GM12878 (cell line): ENCODE results near the gene MAFF. TPM values are rescaled to one million over a fixed set of nuclear protein-coding genes. Genes with fewer than 3 reads are reported as not detected.

ENCODE experiments used
- ATAC-seq: fragments of 200-7000 bp; cut with Tn5 transposase; 3 replicates; pipeline ENCODE4 v1.9.1; 2020; ENCODE audit warnings: mild to moderate bottlenecking, moderate library complexity
- BruUV-seq: library from RNA; stranded (reverse); fragments of 400-500 nt; replicated peaks from 2 replicates; lab custom pipeline; 2021; lab: Mats Ljungman, UMichigan
- CTCF ChIA-PET: fragments of 300-600 bp; sonication (Branson Sonifier 250); formaldehyde crosslinking; extraction: SDS; loops from one replicate; lab custom pipeline; 2021; ENCODE audit warnings: inconsistent platforms; lab: Yijun Ruan, JAX
- POLR2A ChIA-PET: fragments of 350-600 bp; formaldehyde crosslinking; extraction: SDS; loops from one replicate; lab custom pipeline; 2021; ENCODE audit warnings: inconsistent platforms; lab: Charles Lee
- RAD21 ChIA-PET: fragments of 300-600 bp; sonication (Branson Sonifier 250); formaldehyde crosslinking; loops from one replicate; lab custom pipeline; 2023; ENCODE audit warnings: antibody characterized with exemption; ENCODE audit not compliant: unreplicated experiment; lab: Charles Lee
- SMC1A ChIA-PET: fragments of 300-600 bp; sonication (Branson Sonifier 250); formaldehyde crosslinking; loops from one replicate; lab custom pipeline; 2023; ENCODE audit not compliant: unreplicated experiment, uncharacterized antibody; lab: Charles Lee
- DNase-seq: peaks from one replicate; pipeline ENCODE4 v3.0.0-alpha.2; 2011; ENCODE audit warnings: low read depth, low spot score
- FAIRE-seq: peaks from 3 replicates; lab custom pipeline; 2011; peaks lifted over from hg19 to GRCh38; lab: Jason Lieb, UNC
- H2AFZ ChIP-seq: 2 replicates; pipeline ENCODE4 v1.6.0; 2011; ENCODE audit warnings: low read depth, low read length, control low read depth; ENCODE audit not compliant: control insufficient read depth
- H3K27ac ChIP-seq: 2 replicates; pipeline ENCODE4 v1.5.1; 2011; ENCODE audit warnings: control low read depth; ENCODE audit not compliant: control insufficient read depth, insufficient read depth
- H3K27me3 ChIP-seq, 2 experiments: replicated peaks in 1 of 2; 2 replicates each; pipeline versions ENCODE4 v1.6.0 to v1.6.1; 2011; ENCODE audit warnings: low read length in 1 of 2; ENCODE audit not compliant: control insufficient read depth in 2 of 2, insufficient read depth in 2 of 2
- H3K36me3 ChIP-seq, 2 experiments: 2 replicates each; pipeline ENCODE4 v1.5.1; 2011; ENCODE audit warnings: low read length in 1 of 2; ENCODE audit not compliant: control insufficient read depth in 2 of 2, insufficient read depth in 2 of 2
- H3K4me1 ChIP-seq: 2 replicates; pipeline ENCODE4 v1.6.1; 2011; ENCODE audit warnings: mild to moderate bottlenecking, low read length, moderate library complexity, mixed read lengths; ENCODE audit not compliant: control insufficient read depth, insufficient read depth
- H3K4me2 ChIP-seq: 2 replicates; pipeline ENCODE4 v1.6.0; 2011; ENCODE audit warnings: control low read depth; ENCODE audit not compliant: control insufficient read depth, insufficient read depth
- H3K4me3 ChIP-seq: fragments of 200-600 bp; sonication (generic); 2 replicates; pipeline ENCODE4 v1.5.1; 2016
- H3K79me2 ChIP-seq: 2 replicates; pipeline ENCODE4 v1.6.0; 2011; ENCODE audit warnings: low read length; ENCODE audit not compliant: control insufficient read depth, insufficient read depth
- H3K9ac ChIP-seq: 2 replicates; pipeline ENCODE4 v1.8.0; 2011; ENCODE audit warnings: low read length, control low read depth, mixed read lengths; ENCODE audit not compliant: control insufficient read depth, insufficient read depth
- H3K9me3 ChIP-seq: replicated peaks from 3 replicates; pipeline ENCODE4 v1.5.1; 2011; ENCODE audit warnings: mild to moderate bottlenecking, low read length; ENCODE audit not compliant: control insufficient read depth, insufficient read depth
- H4K20me1 ChIP-seq: 2 replicates; pipeline ENCODE4 v1.6.0; 2011; ENCODE audit not compliant: control insufficient read depth, insufficient read depth
- ATF7 ChIP-seq: fragments of 450-650 bp; IDR thresholded peaks from 2 replicates; pipeline ENCODE4 v1.6.1; 2016; ENCODE audit warnings: low read depth, mild to moderate bottlenecking
- CBX3 ChIP-seq: fragments of 200-600 bp; sonication (generic); IDR thresholded peaks from 2 replicates; pipeline ENCODE4 v1.6.1; 2016; ENCODE audit warnings: low read depth, borderline replicate concordance
- HDAC6 ChIP-seq: fragments of 200-600 bp; sonication (generic); IDR thresholded peaks from one replicate; pipeline ENCODE4 v1.8.0; 2017; ENCODE audit warnings: antibody characterized with exemption; ENCODE audit not compliant: unreplicated experiment
- NR2C2 ChIP-seq: IDR thresholded peaks from 2 replicates; pipeline ENCODE4 v1.6.1; 2011; ENCODE audit warnings: borderline replicate concordance, low read depth; ENCODE audit not compliant: control insufficient read depth, insufficient read length
- SMAD5 ChIP-seq: IDR thresholded peaks from 2 replicates; pipeline ENCODE4 v1.6.1; 2016; ENCODE audit warnings: antibody characterized with exemption, low read depth
- whole genome bisulfite sequencing: methylation state at CpG from one replicate; pipeline ENCODE4 v1.1.6; 2016; ENCODE audit warnings: low lambda C conversion rate; ENCODE audit not compliant: insufficient replicate concordance, insufficient coverage; ENCODE audit errors: missing lambda C conversion rate; 5-methylcytosine and 5-hydroxymethylcytosine counted together
- in situ Hi-C: fragments of 300-500 bp; cut with MboI; formaldehyde crosslinking; loops from 9 replicates; pipeline ENCODE4 v1.14.3; 2018; ENCODE audit warnings: mixed read lengths
- intact Hi-C: fragments of 100-400 bp; cut with micrococcal nuclease; formaldehyde crosslinking; loops from one replicate; pipeline ENCODE4 v1.14.2; 2022; ENCODE audit not compliant: unreplicated experiment
- polyA plus RNA-seq, 11 experiments: library from polyadenylated mRNA; depleted of rRNA in 4 of 11; unstranded in 6 of 11; stranded (reverse) in 5 of 11; fragments of >200 nt; fragmentation: Nextera tagmentation in 4 of 11; fragmentation: Illumina TruSeq in 1 of 11; extraction: Ambion mirVana in 4 of 11; extraction: Trizol in 1 of 11; gene quantifications; 1 replicate in 1 of 11; 2 replicates in 10 of 11; pipeline versions ENCODE4 v1.2.1 to v1.2.3, GENCODE V29; 2011 to 2016; ENCODE audit warnings: inconsistent platforms in 2 of 11, missing spikeins in 2 of 11, low read depth in 1 of 11
- total RNA-seq, 4 experiments: library from RNA; depleted of rRNA in 3 of 4; stranded (reverse); fragments of >200 nt in 3 of 4; fragmentation: Illumina TruSeq in 1 of 4; extraction: Trizol in 1 of 4; gene quantifications; 2 replicates each; pipeline versions ENCODE4 v1.2.1 to v1.2.3, GENCODE V29; 2013 to 2021
- TF ChIP-seq, protein P1 (sequence below): fragments of 450-650 bp; IDR thresholded peaks from 2 replicates; pipeline ENCODE4 v1.6.1; 2014; ENCODE audit warnings: mild to moderate bottlenecking
- TF ChIP-seq, protein P2 (sequence below), 3 experiments: IDR thresholded peaks in 2 of 3; conservative IDR thresholded peaks in 1 of 3; 2 replicates each; pipeline ENCODE4 v1.5.1; 2011; ENCODE audit warnings: low read depth in 3 of 3, low read length in 3 of 3, mild to moderate bottlenecking in 3 of 3, control low read depth in 2 of 3, moderate library complexity in 2 of 3, inconsistent platforms in 1 of 3, mixed read lengths in 1 of 3; ENCODE audit not compliant: control insufficient read depth in 2 of 3, insufficient read depth in 1 of 3; ENCODE audit errors: extremely low read depth in 1 of 3
- TF ChIP-seq, protein P3 (sequence below): fragments of 450-650 bp; conservative IDR thresholded peaks from 2 replicates; pipeline ENCODE4 v1.6.1; 2017; ENCODE audit warnings: mild to moderate bottlenecking, moderate library complexity

Gene MAFF
- total and polyA plus RNA-seq, 10 of the 15 experiments (the other 5 are each of a cell fraction or from before 2014, with no cell fraction given), result 0.22 to 2.3 (median 0.81) TPM; not detected in 1

DNA sequence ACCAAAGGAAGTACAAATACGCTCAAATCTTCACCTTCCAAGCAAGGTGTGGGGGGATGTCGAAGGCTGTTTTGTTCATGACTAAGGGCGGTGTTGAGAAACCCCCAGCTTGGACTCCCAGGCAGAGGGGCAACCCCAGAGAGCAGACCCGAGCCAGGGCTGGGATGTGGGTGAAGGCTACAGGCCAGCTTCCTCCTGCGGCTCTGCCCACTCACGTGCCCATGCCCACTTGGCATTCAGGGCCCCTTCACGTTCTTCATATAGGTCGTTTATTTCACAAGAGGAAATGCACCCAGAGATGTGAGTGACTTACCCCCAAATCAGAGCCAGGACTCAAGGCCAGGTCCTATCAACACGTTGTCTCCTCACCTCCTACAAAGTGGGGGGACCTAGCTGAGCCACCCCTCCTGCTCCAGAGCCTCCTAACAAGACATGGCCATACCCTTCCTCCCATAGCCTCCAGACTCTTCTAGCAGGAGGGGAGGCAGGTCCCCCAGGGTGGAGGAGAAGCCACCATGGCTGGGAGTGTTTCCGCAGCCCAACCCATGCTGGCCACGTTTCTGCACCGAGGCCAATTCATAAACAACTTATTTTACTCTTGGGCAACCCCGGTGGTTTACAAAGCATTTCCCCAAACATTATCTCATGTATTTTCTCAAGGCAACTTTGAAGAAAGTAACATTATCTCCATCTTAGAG is 49.0 kb downstream of the MAFF start:
- ATAC-seq (no peak), FAIRE-seq (no peak), DNase-seq (no peak)
- POLR2A ChIA-PET, result no interaction called here
- Histone ChIP-seq H3K9me3 (no peaks in the 10 kb centered on the region; the same call in 2 of the 3 replicates), H3K4me1 (no peaks in the 10 kb centered on the region), H3K4me2 (no peak overlapping the region), H3K79me2 (no peaks in the 10 kb centered on the region), H2AFZ (no peak overlapping the region), H4K20me1 (no peaks in the 10 kb centered on the region), H3K27me3 (no peaks in the 10 kb centered on the region), H3K36me3 (peaks cover 3 to 8% of the 10 kb centered on the region in 2 experiments; a peak in 3 of 4 replicates), H3K27ac (no peak overlapping the region), H3K4me3 (no peak overlapping the region), H3K9ac (no peak overlapping the region)
- BruUV-seq, result no TSS peak
- in situ Hi-C loops, result no loop called here
- TF ChIP-seq ATF7, result no peak
- TF ChIP-seq, protein P1, sequence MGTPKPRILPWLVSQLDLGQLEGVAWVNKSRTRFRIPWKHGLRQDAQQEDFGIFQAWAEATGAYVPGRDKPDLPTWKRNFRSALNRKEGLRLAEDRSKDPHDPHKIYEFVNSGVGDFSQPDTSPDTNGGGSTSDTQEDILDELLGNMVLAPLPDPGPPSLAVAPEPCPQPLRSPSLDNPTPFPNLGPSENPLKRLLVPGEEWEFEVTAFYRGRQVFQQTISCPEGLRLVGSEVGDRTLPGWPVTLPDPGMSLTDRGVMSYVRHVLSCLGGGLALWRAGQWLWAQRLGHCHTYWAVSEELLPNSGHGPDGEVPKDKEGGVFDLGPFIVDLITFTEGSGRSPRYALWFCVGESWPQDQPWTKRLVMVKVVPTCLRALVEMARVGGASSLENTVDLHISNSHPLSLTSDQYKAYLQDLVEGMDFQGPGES, result no peak
- intact Hi-C loops, result no loop called here
- WGBS, result 74% methylated on average over 13 of the region's 13 CpGs
- RAD21 ChIA-PET, result no interaction called here
- CTCF ChIA-PET, result interaction anchor here (0.9 kb wide), 1 partner anchor 12 kb away, joined by 4 read pairs; no protein-coding TSS in a partner anchor
- SMC1A ChIA-PET, result no interaction called here

DNA sequence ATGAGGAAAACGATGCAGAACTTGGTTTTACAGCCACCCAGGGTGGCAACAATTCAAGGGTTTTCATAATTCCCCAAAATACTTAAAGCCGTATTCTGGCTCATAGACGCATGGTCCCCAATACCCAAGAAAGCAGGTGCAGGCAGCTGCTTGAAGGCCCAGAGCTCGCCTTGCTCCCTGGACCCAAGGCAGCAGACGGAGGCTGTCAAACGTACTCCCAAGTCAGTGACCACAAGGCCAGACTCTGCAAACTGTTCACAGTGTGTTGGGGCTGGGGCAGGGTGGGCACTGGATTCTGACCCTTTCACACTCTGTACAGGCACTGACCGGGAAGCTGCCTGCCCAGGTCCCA is 49.5 kb downstream of the MAFF start:
- RAD21 ChIA-PET, result no interaction called here
- in situ Hi-C loops (no loop called here), intact Hi-C loops (no loop called here)
- CTCF ChIA-PET, result no interaction called here
- no peak for TF ChIP-seq SMAD5
- no peak for TF ChIP-seq CBX3
- TF ChIP-seq, protein P1, result no peak
- TF ChIP-seq, protein P2, sequence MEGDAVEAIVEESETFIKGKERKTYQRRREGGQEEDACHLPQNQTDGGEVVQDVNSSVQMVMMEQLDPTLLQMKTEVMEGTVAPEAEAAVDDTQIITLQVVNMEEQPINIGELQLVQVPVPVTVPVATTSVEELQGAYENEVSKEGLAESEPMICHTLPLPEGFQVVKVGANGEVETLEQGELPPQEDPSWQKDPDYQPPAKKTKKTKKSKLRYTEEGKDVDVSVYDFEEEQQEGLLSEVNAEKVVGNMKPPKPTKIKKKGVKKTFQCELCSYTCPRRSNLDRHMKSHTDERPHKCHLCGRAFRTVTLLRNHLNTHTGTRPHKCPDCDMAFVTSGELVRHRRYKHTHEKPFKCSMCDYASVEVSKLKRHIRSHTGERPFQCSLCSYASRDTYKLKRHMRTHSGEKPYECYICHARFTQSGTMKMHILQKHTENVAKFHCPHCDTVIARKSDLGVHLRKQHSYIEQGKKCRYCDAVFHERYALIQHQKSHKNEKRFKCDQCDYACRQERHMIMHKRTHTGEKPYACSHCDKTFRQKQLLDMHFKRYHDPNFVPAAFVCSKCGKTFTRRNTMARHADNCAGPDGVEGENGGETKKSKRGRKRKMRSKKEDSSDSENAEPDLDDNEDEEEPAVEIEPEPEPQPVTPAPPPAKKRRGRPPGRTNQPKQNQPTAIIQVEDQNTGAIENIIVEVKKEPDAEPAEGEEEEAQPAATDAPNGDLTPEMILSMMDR (IDR thresholded peaks at IDR 0.05 in 2 of 3, conservative IDR thresholded peaks at IDR 0.05 in 1 of 3; ENCODE audit: control insufficient read depth in 2 of 3, extremely low read depth in 1 of 3, insufficient read depth in 1 of 3, low read depth in 3 of 3, low read length in 3 of 3), result no peak
- no peak for TF ChIP-seq NR2C2
- TF ChIP-seq, protein P3, sequence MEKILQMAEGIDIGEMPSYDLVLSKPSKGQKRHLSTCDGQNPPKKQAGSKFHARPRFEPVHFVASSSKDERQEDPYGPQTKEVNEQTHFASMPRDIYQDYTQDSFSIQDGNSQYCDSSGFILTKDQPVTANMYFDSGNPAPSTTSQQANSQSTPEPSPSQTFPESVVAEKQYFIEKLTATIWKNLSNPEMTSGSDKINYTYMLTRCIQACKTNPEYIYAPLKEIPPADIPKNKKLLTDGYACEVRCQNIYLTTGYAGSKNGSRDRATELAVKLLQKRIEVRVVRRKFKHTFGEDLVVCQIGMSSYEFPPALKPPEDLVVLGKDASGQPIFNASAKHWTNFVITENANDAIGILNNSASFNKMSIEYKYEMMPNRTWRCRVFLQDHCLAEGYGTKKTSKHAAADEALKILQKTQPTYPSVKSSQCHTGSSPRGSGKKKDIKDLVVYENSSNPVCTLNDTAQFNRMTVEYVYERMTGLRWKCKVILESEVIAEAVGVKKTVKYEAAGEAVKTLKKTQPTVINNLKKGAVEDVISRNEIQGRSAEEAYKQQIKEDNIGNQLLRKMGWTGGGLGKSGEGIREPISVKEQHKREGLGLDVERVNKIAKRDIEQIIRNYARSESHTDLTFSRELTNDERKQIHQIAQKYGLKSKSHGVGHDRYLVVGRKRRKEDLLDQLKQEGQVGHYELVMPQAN, result no peak
- no peak for TF ChIP-seq HDAC6
- FAIRE-seq (no peak), DNase-seq (no peak), ATAC-seq (no peak)
- no peak overlapping the region for H3K4me2 ChIP-seq
- no peaks in the 10 kb centered on the region for H3K27me3 ChIP-seq
- peaks cover 3 to 4% of the 10 kb centered on the region in 2 experiments; a peak in 3 of 4 replicates for H3K36me3 ChIP-seq
- WGBS, result 84% methylated on average over 7 of the region's 7 CpGs
- H3K27ac ChIP-seq, result no peak overlapping the region
- SMC1A ChIA-PET, result no interaction called here
- POLR2A ChIA-PET, result no interaction called here
- H3K79me2 ChIP-seq, result no peaks in the 10 kb centered on the region
- no TSS peak for BruUV-seq
- no peak overlapping the region for H2AFZ ChIP-seq
- no peak overlapping the region for H3K9ac ChIP-seq
- no peak overlapping the region for H3K4me3 ChIP-seq
- no peaks in the 10 kb centered on the region for H3K4me1 ChIP-seq
- H3K9me3 ChIP-seq, result no peaks in the 10 kb centered on the region; the same call in 2 of the 3 replicates
- no peaks in the 10 kb centered on the region for H4K20me1 ChIP-seq
